ENCODE measurements around the gene KCNJ5.
A peak's percentile ranks its signal among the peaks of the same experiment; 100 is the strongest.
"Not testable (repeated sequence)": the region's sequence is repeated elsewhere in the genome, so short reads cannot be mapped to it uniquely, and the experiment has no call there.

Gene KCNJ5

DNA sequence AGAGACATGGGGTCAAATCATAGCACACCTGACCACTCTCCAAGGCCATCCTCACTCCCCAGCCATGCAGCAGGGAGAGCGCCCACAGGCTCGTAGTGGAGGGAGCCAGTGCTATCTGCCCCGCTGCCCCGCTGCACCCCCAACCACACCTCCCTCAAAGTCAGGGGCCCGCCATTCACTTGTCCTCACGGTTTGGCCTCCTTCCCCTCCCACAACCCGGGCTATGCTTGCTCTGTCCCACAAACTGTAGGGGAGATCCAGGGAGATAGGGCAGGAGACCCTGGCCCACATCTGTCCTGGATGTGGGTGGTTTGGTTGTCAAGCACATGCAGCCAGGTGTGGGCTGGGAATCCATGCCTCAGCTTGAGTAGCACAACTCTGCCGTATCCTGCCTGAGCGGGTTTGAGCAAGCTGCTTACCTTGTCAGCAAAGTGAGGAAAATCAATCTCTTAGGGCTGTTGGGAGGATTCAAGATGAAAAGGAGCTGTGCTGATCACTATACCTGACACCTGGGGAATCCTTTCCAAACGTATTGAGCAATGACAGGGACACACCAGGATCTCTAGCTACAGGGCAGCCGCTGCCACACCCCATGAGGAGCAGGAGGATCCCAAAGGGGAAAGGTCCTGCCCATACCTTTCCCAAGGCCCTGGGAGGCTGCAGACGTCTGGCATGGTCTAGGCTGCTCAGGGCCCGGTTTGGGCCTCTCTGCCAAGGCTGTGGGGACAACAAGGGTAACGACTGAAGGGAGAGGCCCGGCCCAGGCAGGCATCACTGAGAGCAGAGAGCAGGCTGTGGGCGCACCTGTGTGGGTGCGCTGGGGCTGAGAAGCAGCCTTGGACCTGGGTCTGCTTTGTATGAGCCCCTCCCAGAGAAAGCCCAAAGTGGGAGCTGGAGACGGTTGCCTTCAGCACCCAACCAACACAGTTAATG lies 23.3 kb downstream of the KCNJ5 start:
- no peak for DNase-seq

DNA sequence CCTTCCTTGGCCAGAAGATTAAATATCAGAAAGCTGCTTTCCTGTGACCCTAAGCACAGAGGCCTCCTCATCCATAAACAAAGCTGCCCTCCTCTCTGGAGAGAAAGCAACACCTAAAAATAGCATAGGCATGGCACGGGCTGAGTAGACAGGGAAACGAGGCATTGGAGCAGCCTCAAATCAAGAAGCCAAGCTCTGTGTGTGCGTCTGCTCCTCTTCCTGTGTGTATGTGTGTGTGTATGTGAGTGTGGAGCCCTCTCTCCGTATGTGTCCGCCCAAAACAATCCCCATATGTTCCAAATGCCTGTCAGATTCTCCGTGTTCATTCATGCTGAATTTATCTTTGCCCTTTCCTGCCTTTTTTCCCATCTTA lies 24.0 kb downstream of the KCNJ5 start:
- no peak for DNase-seq

DNA sequence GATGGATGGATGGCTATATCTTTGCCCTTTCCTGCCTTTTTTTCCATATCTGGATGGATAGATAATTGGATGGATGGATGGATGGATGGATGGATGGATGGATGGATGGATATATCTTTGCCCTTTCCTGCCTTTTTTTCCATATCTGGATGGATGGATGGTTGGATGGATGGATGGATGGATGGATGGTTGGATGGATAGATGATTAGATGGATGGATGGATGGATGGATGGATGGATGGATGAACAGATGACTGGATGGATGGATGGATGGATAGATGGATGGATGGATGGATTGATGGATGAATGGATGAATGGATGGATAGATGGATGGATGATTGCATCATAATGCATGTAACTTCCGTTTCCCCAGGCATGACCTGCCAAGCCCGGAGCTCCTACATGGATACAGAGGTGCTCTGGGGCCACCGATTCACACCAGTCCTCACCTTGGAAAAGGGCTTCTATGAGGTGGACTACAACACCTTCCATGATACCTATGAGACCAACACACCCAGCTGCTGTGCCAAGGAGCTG lies 24.9 kb downstream of the KCNJ5 start:
- DNase-seq: no peak

DNA sequence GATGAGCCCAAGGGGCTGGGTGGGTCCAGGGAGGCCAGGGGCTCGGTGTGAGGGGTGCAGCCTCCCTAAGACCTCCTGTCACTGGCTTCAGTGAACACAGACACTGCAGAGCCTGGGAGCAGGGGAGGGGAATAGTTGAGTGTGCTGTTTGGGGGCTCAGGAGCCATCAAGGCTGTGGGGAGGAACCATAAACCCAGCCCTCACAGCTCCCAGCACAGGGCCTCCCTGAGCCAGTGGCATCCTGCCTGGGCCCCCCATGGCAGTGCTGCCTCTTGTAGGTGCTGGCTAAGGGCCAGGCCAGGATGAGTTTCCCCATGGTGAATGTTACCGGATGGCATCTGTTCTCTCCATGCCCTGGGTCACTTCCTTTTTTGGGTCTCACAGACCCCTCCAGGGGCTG lies 25.5 kb downstream of the KCNJ5 start:
- no peak for DNase-seq

DNA sequence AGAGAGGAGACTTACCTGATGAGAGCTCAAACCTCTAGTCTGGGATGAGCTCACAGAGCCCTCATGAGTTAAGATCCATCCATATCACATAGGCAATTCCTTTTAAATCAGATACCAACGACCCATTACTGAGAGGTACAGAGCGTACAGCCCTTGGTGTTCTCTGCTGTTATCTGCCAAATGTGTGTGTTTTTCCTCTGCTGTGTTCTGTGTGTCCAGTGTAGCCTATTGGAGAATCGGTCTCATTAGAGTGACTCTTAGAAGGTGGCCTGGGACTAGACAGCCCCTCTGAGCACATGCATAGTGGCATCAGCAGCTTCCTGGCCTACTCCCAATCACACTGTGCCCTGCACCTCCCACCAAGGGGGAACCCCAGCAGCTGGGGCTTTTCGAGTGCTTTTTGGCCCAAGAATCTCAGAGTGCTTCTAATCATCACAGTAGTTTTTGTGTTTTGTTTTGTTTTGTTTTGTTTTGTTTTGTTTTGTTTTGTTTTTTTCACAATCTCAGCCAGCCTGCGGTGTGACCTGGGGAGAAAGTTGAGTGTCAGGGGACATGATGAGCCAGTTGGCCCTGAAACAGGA lies 26.1 kb downstream of the KCNJ5 start:
- DNase-seq: no peak

DNA sequence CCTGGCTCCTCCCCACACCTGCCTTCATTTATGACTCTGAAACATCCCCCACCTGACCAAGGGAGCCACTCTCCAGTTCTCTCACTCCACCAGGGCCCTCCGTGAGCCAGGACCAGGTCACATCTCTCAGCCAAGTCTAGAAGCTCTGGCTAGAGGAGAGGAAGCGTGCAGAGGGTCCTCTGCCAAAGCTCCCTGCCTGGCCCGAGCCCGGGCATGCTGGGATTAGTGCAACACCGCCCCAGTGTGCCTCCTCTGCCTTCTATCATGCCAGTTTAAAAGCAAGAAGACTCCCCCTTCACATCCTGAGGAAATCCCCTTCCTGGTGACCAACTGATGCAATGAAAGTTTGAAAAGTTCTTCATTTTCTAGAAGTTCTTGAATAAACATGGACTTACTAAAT lies 28.1 kb downstream of the KCNJ5 start:
- no peak for DNase-seq

DNA sequence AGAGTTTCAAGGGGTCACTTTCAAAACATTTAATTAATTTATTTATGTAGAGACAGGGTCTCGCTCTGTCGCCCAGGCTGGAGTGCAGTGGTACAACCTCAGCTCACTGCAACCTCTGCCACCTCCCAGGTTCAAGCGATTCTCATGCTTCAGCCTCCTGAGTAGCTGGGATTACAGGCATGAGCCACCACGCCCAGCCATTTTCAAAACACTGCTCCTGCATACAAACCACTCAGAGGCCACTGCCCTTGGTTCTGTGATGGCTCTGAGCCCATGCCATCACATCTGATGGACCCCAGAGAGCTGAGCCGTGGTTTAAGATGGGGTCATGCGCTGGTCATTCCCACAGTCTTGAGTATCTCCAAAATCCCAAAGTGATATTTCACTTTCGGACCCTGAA lies 28.5 kb downstream of the KCNJ5 start:
- not testable (repeated sequence) for DNase-seq

DNA sequence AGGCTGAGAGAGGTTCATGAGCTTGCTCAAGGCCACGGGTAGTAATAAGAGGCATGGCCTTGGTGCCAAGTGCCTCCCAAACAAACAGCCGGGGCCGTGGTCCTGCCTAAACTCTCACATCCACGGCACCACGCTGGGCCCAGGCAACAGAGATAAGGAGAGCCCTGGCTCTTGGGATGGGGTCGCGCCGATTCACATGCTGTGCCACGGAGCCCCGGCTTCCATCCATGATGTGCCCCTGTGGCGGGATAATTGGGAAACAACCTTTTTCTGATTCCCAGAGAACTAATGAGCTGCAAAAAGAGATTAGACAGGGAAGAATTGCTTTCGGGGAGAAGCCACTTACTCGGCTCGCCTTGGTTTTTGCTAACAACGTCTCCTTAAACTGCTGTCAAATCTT lies 29.5 kb downstream of the KCNJ5 start:
- DNase-seq: no peak

DNA sequence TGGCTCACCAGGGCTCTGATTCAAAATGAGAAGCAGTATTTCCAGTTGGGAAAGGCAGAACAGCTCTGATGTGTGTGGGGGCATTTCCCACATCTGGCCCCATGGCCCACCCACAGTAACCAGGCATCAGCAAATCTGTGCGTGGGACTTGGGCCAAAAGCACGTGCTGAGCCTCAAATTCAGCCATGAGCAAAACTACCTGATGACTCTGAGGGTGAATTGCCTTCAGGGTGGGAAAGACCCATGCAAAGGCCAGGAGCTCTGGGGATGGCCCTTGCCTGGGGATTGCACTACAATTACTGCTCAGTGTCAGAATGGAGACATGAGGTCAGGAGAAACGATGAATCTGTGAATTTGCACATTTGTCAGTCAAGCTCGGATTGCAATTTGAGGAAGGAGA lies 30.6 kb downstream of the KCNJ5 start:
- DNase-seq: no peak

DNA sequence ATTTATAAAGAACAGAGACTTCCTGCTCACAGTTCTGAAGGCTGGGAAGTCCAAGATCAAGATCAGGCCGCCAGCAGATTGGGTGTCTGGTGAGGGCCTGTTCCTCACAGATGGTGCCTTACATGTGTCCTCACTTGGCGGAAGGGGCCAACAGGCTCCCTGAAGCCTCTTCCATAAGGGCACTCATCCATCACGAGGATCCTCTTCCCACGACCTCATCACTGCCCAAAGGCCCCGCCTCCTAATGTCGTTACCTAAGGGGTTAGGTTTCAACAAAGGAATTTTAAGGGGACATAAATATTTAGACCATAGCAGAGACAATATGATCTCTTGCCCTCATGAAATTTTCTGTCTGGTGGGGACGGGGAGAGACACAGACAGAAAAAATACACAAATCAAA lies 32.9 kb downstream of the KCNJ5 start:
- DNase-seq: no peak

DNA sequence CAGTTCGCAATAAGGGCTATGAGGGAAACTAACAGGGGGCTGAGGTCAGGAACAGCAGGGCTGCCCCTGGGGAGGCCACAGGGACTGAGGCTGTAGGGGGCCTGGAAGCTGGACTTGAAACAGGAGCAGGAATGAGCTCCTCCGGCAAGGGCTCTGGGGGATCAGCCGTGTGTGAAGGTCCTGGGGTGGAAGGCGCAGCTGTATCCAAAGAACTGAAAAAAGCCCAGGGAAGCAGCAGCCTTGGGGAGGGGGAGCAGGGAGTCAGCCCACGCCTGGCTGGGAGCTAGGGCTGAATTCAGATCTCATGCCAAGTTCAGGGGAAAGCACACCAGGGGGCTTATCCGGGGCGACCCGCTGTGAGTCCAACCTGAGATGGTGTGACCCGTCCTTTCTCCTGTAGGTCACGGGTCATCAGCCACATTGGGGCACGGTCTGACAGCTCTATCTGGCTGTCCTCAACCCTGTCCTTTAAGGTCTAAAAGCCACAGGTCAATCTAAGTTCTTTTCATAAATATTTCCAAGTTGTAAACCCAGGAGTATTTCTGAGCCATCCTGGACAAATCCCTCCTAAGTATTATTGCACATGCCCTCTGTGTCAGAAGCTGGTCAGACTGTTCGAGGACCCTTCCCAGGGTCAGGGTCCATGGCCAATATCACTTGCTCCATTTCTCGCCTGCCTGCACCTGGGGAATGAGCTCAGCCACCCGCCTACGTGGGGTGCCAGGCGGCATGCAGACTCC lies 33.5 kb downstream of the KCNJ5 start:
- DNase-seq: no peak

DNA sequence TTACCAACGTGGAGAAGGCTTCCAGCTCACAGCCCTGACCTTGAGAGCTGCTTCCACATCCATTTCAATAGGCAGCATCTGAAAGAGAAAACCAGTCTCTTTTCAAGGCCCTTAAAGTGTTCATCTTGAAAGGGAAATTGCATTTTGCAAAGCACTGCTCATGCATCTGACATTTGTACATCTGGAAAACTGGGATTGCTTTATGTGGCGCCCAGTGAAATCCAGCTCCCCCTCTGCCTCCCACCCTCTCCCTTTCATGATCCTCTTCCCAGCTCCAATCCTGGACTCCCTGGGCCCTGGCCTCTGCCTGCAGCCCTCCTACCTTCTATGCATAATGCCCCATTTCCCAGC lies 34.1 kb downstream of the KCNJ5 start:
- DNase-seq: no peak

DNA sequence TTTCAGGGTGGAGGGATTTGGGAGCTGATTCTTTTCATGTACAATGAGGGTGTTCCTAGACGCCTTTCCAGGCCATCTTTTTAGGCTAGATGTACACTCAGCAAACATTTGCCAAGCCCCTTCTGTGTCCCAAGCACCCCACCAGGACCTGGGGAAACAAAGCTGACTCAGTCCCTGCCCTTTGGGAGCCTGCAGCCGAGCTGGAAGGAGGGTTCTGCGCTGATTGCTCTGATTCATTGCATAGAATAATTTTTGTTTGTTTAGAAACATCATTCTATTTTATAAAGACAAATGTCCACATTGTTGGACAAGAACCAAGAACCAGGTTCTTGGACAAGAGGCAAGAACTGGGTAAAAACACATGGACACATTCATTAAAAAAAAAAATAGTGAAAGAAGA lies 34.8 kb downstream of the KCNJ5 start:
- no peak for DNase-seq

DNA sequence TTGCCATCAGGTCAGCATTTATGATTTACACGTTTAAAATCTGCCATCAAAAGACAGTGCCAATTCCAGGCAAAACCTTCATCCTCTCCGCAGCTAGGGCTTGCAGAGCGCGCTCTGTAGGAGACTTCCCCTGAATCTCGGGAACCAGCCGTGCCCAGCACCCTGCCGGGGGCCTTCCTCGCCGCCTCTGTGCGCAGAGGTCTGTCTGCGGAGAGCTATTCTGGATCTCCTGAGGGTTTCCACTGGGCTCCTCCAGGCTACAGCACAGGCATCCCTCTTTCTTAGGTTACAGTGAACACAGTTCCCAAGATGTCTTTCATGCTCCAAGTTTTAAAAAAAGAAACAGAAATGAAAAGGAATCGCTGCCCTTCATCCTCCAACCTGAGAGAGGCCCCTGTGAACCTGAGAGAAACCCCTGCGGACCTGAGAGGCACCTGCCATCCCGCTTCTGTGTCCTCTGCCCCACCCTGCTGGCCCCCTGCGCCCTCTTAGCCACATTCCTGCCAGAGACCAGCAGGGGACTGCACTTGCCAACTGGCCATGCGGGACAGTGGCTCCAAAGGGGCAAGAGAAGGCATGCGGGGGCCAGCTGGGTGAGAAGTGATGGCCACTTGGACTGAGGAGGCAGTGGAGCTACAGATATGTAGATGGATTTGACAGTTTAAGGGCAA lies 35.4 kb downstream of the KCNJ5 start:
- no peak for DNase-seq

DNA sequence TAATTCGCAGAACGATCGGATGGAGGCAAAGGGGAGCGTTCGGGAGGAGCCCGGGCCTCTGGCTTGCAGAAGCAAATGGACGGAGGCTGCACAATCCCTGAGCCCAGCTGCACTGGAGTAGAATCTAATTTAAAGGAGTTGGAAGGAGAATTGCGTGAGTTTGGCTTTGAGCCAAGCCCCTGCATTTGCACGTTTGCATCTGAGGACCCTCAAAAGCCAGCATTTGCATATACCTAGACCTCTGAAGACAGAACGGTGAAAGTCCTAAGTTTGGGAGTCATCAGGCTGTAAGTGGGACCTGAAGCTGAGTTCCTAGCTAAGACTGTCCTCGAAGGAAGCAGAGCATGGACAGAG lies 35.9 kb downstream of the KCNJ5 start:
- no peak for DNase-seq

DNA sequence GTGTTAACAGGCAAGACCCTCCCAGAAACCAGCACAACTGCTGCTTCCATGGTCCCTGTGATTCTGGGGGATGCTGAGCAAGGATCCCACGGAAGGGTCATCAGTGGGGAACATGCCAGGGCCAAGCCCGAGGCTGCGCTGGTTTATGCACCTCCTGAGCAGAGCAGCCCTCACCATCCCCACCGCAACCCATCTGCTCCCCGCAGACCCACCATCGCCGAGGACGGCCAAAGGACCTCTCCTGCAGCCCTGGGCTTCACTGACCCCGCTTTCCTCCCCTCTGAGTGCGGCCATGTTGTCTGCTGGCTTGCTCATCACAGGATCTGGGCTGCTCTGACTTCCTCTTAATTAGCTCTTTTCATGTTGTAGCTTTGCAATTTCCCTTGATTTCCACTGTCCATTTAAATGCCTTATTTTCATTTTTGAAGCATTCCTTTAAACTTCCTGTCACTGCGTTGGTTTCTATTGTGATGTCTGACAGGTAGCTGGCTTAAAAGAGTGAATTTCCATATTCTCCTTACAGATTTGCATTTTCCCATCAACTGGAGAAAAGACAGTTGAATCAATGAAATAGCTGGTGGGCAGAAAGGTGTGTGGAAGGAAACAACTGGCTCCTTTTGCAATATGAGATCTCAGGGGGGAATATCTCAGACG lies 36.7 kb downstream of the KCNJ5 start:
- no peak for DNase-seq

DNA sequence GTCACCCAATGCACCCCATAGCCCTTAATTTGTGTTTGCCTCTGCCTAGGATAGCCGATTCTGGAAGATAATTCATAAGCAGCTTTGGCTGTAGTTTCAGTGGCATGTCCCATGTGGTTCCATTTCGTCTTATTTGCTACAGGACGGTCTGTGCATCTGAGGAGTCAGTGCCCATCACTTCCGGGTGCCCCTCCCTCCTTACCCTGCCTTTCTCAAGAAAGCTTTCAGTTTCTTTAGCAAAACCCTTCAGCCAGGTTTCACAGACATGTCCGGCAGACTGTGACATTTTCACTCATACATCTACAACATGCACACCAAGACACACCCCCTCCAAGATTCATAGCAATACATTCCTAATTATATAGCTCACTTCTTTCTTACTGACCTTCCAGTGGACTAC lies 37.2 kb downstream of the KCNJ5 start:
- DNase-seq: no peak

DNA sequence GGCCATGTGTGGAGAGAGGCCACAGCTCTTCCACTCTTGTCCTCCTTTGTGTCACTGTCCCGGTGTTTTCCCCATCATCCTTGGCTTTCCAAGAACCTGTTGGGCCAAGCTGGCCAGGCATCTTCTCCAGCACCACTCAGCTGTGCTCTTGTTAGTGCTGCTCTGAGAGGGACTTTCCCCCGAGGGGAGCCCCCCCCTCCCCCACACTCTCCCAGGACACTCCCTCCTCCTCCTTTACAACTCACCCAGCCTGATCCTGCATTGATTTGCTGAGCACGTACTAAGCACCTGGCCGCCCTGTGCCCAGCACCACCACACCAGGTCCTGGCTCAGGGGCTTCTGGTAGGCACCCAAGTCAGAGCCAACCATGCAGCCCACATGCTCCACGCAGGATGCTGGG lies 38.3 kb downstream of the KCNJ5 start:
- no peak for DNase-seq

DNA sequence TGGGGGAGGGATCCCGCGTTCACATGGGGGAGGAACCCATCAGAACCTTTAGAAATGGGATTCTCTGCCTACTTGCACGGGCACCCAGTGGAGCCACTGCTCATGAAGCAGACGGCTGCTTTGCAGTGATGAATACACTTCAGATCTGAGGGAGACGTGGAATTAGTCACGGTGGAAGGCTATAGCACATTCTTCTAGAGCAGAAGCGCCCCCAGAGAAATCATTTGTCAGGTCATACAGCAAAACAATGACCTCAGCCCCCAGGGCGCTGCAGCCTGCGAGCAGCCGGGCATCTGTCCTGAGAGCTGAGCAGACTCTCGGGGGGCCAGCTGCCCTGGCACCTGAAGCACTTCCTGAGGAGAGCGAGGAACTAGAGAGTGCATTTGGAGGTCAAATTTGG lies 38.8 kb downstream of the KCNJ5 start:
- DNase-seq: peak; percentile 41

DNA sequence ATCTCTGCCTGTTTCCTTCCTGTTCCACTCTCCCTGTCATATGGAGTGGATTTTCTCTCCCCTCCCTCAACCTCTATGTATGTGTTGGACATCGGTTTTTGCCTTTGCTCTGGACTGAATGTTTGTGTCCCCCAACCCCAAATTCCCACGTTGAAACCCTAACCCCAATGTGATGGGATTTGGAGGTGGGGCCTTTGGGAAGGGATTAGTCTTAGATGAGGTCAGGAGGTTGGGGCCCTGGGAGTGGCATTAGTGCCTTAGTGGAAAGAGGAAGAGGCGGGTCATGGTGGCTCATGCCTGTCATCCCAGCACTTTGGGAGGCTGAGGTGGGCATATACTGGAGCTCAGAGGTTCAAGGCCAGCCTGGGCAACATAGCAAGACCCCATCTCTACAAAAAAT lies 39.9 kb downstream of the KCNJ5 start:
- DNase-seq: no peak

DNA sequence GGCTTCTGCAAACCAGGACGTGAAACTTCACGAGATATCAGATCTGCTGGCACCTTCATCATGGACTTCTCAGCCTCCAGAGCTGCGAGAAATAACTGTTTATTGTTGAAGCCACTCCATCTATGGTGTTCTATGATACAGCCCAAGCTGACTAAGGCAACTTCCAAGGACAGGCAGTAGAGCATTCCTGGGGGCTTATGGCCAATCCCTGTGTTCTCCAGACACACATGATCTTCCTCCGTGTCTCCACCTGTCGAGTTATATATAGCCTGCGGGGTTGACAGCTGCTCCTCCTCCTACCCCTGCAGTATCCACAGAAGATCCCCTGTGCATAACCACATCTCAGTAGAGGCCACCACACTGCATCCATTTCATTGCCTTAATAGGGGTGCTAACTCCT lies 40.5 kb downstream of the KCNJ5 start:
- no peak for DNase-seq

DNA sequence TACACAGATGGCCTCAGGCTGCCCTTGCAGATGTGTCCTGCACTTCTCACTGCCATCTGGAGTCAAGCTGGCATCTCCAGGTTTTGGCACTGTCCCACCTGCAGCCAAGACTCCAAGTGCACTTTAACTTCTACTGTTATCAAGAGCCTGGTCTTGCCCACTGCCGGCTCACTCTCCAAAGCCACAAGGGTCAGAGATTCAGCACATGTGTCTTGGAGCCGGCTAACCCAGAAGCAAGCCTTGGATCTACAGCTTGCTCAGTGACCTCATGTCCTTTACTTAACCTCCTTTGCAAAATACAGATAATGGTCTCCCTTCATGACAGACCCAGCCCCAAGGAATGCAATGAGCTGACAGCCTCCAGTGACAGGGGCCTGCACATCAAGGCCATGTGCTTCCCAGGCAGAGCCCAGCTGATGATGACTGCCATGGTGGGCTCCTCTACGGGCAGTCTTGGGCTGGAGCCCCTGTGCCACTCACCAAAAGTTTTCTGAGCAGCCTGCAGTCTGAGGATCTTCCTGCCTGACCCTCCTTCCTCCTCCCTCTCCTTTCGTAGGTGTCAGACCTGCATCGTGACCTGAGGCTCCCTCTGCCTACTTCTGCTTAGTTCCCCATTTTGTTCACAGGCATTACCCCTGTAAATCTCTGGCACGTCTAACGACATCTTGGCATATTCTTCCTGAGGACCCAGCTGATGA lies 42.5 kb downstream of the KCNJ5 start:
- DNase-seq: no peak

Data from fibroblast of skin of back (primary cell).